ENCODE data around the gene SENP1. TPM values are rescaled to one million over a fixed set of nuclear protein-coding genes. Genes with fewer than 3 reads are reported as not detected.

SENP1 gene
- polyA plus RNA-seq, 3 donors, result 22.1 to 27.4 (median 23.5) TPM

Other genes starting within 250 kb of the SENP1 start
- 1 to 10 TPM; 3.1 to 4.8 (median 4.7) TPM for gene VDR, start 201.1 kb downstream of the SENP1 start, polyA plus RNA-seq (ENCODE audit: insufficient read length in 3 of 3)
- gene TMEM106C, start 142.5 kb downstream of the SENP1 start, polyA plus RNA-seq (ENCODE audit: insufficient read length in 3 of 3), result 100 to 1,000 TPM; 122 to 132 (median 128) TPM
- 10 to 100 TPM; 44.9 to 62.7 (median 46.4) TPM for gene COL2A1, start 101.6 kb downstream of the SENP1 start, polyA plus RNA-seq (ENCODE audit: insufficient read length in 3 of 3)
- 100 to 1,000 TPM; 102 to 125 (median 111) TPM for gene PFKM, start 13.3 kb upstream of the SENP1 start, polyA plus RNA-seq (ENCODE audit: insufficient read length in 3 of 3)
- 10 to 100 TPM; 35.6 to 40.2 (median 39.0) TPM for gene ASB8, start 51.4 kb upstream of the SENP1 start, polyA plus RNA-seq (ENCODE audit: insufficient read length in 3 of 3)
- gene CCDC184, start 77.6 kb upstream of the SENP1 start, polyA plus RNA-seq (ENCODE audit: insufficient read length in 3 of 3), result under 1 TPM; 0.42 to 0.67 (median 0.60) TPM
- gene OR10AD1, start 97.2 kb upstream of the SENP1 start, polyA plus RNA-seq (ENCODE audit: insufficient read length in 3 of 3), result 1 to 10 TPM in 1 of 3 donors, under 1 TPM in 2; 0.19 to 1.1 (median 0.40) TPM
- 10 to 100 TPM; 22.6 to 28.7 (median 25.5) TPM for gene ZNF641, start 244.8 kb upstream of the SENP1 start, polyA plus RNA-seq (ENCODE audit: insufficient read length in 3 of 3)